NB4 (cell line): ENCODE data around the gene CCDC68.

Source experiments
- DNase-seq: peaks from one replicate; pipeline ENCODE4 v3.0.0; 2010; ENCODE audit warnings: low read depth
- H3K4me3 ChIP-seq: one replicate; pipeline ENCODE4 v1.5.1; 2011; ENCODE audit warnings: mild to moderate bottlenecking, low read depth, low read length, moderate library complexity
- CTCF ChIP-seq: IDR thresholded peaks from one replicate; pipeline ENCODE4 v1.5.1; 2012; ENCODE audit warnings: low read depth, low read length
- MYC ChIP-seq: IDR thresholded peaks from 2 replicates; pipeline ENCODE4 v1.6.1; 2011; ENCODE audit warnings: low read depth, low read length
- POLR2A ChIP-seq: IDR thresholded peaks from 2 replicates; pipeline ENCODE4 v1.6.1; 2011; ENCODE audit warnings: mild to moderate bottlenecking; ENCODE audit not compliant: insufficient read length; ENCODE audit errors: extremely low read depth
- TF ChIP-seq, protein P1 (sequence below): IDR thresholded peaks from 2 replicates; pipeline ENCODE4 v1.6.1; 2011; ENCODE audit warnings: low read depth, low read length

CCDC68 gene

DNA sequence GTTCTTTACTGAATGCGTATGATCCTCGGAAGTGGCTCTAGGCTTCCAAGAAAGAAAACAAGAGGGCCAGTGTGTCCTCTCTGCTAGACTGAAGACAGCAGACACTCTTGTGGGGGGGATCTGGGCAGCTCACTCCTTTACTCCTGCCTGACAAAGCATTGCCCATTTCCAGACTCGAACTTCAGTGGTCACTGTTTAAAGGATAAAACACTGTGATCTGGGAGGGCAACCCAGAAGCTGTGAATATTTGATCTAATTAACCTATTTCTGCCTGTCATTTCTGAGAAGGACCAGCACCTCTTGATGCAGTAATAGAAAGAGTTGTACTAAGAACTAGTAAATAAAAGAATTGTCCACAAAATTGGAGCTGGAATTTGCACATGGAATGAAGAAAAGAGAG is 24.5 kb upstream of the CCDC68 start:
- TF ChIP-seq MYC (no peak), POLR2A (no peak), CTCF (no peak)
- TF ChIP-seq, protein P1, sequence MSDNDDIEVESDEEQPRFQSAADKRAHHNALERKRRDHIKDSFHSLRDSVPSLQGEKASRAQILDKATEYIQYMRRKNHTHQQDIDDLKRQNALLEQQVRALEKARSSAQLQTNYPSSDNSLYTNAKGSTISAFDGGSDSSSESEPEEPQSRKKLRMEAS: no peak
- DNase-seq: no peak

DNA sequence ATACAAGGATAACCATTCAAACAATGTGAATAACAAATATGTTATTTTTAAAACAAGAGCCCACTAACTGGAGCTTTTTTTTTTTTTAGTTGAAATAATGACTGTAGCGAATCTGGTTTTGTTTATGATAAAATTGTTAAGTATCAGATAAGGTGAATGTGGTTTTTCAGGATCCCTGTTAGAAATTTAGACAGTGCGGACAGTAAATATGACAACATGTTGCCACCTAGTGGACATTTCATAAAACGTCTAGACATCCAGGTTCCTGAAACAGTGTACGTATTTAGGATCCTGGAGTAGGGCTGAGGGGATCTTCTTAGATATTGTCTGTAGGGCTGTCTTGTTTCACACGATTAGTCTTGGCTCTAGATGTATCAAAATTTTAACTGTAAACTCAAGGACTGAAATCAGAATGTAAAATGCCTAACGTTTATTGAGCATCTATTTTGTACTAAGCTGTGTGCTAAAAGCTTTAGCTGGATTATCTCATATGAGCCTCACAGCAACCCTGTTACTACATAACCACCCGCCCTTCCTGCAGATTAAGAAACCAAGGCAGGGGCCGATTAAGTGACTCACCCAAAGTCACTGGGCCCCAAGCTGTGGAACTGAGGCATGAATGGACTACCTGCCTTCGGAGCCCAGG is 23.9 kb upstream of the CCDC68 start:
- DNase-seq: peak; percentile 64
- TF ChIP-seq, protein P1: no peak
- TF ChIP-seq CTCF (peak; percentile 36), MYC (no peak)
- no peak overlapping the region for H3K4me3 ChIP-seq

More for the DNA sequence above, 24.5 kb upstream of the CCDC68 start:
- no peak overlapping the region for H3K4me3 ChIP-seq

DNA sequence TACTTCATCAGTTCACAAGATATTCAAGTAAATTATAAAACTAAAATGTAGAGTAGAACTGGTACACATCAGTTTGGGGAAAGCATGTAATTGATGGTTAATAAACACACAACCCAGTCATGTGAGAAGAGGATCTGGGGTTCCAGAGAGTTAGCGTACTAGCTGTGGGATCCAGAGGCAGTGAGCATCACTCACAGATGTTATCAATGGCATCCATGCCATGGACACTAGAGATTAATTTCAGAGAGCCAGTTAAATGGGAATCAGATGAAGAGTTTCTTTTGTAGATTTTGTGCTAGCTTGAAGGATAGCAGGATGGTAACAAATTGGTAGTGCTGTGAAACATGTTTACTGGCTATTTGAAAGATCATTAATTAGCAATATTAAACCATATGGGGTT is 21.8 kb upstream of the CCDC68 start:
- no peak overlapping the region for H3K4me3 ChIP-seq
- TF ChIP-seq MYC (no peak), POLR2A (no peak), CTCF (no peak)
- TF ChIP-seq, protein P1: no peak
- no peak for DNase-seq

DNA sequence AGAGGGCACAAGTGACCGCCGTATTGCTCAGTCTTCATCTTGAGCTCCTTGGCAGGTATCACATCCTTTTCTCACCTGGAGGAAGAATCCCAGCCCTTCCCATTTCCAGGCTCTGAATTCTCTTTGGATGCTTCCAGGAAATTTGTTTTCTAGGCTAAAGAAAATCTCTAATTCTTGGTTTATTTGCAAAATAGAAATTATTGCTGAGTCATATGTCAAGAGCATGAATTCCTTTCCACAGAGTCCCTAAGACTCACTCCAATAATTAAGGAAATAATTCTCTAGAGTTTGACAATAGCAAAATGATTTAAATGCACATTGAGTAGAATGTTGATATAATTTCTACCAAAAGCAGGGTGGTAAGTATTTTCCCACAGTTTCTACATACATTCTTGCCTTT is 16.3 kb upstream of the CCDC68 start:
- no peak for DNase-seq
- no peak overlapping the region for H3K4me3 ChIP-seq
- TF ChIP-seq, protein P1: no peak
- TF ChIP-seq POLR2A: no peak
- no peak for TF ChIP-seq MYC
- TF ChIP-seq CTCF: no peak

DNA sequence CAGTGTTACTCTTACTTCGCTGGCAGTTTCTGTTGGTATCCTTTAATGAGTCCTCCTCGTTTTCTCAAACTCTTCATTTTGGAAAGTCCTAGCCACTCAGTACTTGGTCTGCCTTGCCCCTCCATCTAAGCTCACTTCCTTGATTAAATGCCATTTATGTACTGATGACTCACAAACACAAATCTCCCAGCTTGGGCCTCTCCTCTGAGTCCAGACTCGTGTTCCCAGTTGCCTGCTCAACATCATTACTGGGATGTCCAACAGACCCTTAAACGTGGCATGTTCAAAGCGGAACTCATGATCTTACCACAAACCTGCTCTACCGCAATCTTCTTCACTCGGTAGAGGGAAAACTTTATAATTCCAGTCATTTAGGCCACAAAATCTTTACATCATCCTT is 13.8 kb upstream of the CCDC68 start:
- no peak for DNase-seq

More for the DNA sequence above, 13.8 kb upstream of the CCDC68 start:
- no peak for TF ChIP-seq CTCF
- H3K4me3 ChIP-seq: no peak overlapping the region
